ENCODE measurements around the gene SCNN1A.

DNA sequence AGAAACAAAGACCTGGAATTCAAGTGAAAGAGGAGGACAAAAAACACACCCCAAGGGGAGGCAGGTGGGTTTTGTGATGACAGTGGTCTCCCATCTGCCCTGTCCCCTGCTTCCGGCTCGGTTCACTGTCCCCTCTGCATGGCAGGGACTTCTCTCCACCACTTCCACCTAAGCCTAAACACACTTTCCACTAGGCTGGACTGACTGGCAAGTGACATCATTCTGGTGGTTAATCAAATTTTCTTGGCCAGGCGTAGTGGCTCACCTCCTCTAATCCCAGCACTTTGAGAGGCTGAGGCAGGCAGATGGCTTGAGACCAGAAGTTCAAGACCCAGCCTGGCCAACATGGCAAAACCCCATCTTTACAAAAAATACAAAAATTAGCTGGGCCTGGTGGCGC is 53.0 kb downstream of the SCNN1A start:
- TF ChIP-seq, protein P1, sequence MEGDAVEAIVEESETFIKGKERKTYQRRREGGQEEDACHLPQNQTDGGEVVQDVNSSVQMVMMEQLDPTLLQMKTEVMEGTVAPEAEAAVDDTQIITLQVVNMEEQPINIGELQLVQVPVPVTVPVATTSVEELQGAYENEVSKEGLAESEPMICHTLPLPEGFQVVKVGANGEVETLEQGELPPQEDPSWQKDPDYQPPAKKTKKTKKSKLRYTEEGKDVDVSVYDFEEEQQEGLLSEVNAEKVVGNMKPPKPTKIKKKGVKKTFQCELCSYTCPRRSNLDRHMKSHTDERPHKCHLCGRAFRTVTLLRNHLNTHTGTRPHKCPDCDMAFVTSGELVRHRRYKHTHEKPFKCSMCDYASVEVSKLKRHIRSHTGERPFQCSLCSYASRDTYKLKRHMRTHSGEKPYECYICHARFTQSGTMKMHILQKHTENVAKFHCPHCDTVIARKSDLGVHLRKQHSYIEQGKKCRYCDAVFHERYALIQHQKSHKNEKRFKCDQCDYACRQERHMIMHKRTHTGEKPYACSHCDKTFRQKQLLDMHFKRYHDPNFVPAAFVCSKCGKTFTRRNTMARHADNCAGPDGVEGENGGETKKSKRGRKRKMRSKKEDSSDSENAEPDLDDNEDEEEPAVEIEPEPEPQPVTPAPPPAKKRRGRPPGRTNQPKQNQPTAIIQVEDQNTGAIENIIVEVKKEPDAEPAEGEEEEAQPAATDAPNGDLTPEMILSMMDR (IDR thresholded peaks at IDR 0.05): no peak
- no peak for TF ChIP-seq EZH2 (IDR thresholded peaks at IDR 0.05)
